HG02938 (cell line): Measurements from ENCODE around the gene IZUMO4.

Source experiments
- ATAC-seq: cut with Tn5 transposase; IDR thresholded peaks from one replicate; pipeline ENCODE4 v1.9.1; 2021; ENCODE audit warnings: mild to moderate bottlenecking, moderate library complexity; ENCODE audit not compliant: unreplicated experiment

IZUMO4 gene

GRCh38 chr19:2142173-2142829 is 45.6 kb downstream of the IZUMO4 start:
- no peak for ATAC-seq

GRCh38 chr19:2144190-2144589 is 47.5 kb downstream of the IZUMO4 start:
- no peak for ATAC-seq

- ATAC-seq: no peak
Observed at GRCh38 chr19:2145831-2146241, 49.1 kb downstream of the IZUMO4 start.

- no peak for ATAC-seq
Observed at GRCh38 chr19:2148482-2149135, 51.9 kb downstream of the IZUMO4 start.
